ENCODE data around the gene THPO. TPM values are rescaled to one million over a fixed set of nuclear protein-coding genes. Genes with fewer than 3 reads are reported as not detected.

The THPO gene
- total RNA-seq, 1 experiment from 2014 or later = 0.55 TPM

DNA sequence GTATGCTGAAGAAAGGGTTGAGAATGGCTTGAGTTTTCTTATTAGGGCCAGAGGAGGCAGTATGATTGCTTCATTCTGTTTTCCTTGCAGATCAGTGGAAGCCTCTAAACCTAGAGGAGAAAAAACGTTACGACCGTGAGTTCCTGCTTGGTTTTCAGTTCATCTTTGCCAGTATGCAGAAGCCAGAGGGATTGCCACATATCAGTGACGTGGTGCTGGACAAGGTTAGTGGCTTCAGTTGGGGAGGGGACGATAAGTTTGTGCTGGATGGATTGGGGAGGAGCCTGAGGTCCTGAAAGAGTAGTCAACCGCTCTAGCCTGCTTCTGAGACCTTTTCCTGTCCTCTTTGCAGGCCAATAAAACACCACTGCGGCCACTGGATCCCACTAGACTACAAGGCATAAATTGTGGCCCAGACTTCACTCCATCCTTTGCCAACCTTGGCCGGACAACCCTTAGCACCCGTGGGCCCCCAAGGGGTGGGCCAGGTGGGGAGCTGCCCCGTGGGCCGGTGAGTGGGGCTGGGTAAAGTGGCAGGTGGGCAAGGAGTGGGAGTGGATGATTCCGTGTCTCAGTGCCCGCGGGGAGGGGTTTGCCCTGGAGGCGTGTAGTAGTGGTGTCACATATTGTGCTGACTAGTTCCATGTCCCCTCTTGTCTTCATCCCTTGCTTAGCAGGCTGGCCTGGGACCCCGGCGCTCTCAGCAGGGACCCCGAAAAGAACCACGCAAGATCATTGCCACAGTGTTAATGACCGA, 55.1 kb downstream of the THPO start:
- ATAC-seq = no peak
- no peak for DNase-seq (ENCODE audit: low spot score)
- H3K4me3 Mint-ChIP-seq = no peak overlapping the region
- peaks cover 80% of the 10 kb centered on the region for H3K36me3 Mint-ChIP-seq
- no peak for TF ChIP-seq FOXK1 (CRISPR knock-in tag; IDR thresholded peaks at IDR 0.05)
- TF ChIP-seq, protein P1, sequence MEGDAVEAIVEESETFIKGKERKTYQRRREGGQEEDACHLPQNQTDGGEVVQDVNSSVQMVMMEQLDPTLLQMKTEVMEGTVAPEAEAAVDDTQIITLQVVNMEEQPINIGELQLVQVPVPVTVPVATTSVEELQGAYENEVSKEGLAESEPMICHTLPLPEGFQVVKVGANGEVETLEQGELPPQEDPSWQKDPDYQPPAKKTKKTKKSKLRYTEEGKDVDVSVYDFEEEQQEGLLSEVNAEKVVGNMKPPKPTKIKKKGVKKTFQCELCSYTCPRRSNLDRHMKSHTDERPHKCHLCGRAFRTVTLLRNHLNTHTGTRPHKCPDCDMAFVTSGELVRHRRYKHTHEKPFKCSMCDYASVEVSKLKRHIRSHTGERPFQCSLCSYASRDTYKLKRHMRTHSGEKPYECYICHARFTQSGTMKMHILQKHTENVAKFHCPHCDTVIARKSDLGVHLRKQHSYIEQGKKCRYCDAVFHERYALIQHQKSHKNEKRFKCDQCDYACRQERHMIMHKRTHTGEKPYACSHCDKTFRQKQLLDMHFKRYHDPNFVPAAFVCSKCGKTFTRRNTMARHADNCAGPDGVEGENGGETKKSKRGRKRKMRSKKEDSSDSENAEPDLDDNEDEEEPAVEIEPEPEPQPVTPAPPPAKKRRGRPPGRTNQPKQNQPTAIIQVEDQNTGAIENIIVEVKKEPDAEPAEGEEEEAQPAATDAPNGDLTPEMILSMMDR (IDR thresholded peaks at IDR 0.05) = no peak
- TF ChIP-seq MYBL2 (CRISPR knock-in tag; IDR thresholded peaks at IDR 0.05) = no peak
- TF ChIP-seq, protein P2, sequence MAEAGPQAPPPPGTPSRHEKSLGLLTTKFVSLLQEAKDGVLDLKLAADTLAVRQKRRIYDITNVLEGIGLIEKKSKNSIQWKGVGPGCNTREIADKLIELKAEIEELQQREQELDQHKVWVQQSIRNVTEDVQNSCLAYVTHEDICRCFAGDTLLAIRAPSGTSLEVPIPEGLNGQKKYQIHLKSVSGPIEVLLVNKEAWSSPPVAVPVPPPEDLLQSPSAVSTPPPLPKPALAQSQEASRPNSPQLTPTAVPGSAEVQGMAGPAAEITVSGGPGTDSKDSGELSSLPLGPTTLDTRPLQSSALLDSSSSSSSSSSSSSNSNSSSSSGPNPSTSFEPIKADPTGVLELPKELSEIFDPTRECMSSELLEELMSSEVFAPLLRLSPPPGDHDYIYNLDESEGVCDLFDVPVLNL (CRISPR knock-in tag; IDR thresholded peaks at IDR 0.05; ENCODE audit: borderline replicate concordance, low read depth) = no peak
- no peak for TF ChIP-seq GABPB1 (CRISPR knock-in tag; IDR thresholded peaks at IDR 0.05)
- TF ChIP-seq RELA (CRISPR knock-in tag; IDR thresholded peaks at IDR 0.05; ENCODE audit: borderline replicate concordance) = no peak
- TF ChIP-seq ZNF317 (CRISPR knock-in tag; IDR thresholded peaks at IDR 0.05; ENCODE audit: borderline replicate concordance, low read depth) = no peak
- TF ChIP-seq TEAD4 (CRISPR knock-in tag; IDR thresholded peaks at IDR 0.05) = no peak
- no peak for TF ChIP-seq NFYB (CRISPR knock-in tag; conservative IDR thresholded peaks at IDR 0.05; ENCODE audit: low read depth)
- TF ChIP-seq AFF4 (CRISPR knock-in tag; IDR thresholded peaks at IDR 0.05; ENCODE audit: borderline replicate concordance) = no peak
- TF ChIP-seq, protein P3, sequence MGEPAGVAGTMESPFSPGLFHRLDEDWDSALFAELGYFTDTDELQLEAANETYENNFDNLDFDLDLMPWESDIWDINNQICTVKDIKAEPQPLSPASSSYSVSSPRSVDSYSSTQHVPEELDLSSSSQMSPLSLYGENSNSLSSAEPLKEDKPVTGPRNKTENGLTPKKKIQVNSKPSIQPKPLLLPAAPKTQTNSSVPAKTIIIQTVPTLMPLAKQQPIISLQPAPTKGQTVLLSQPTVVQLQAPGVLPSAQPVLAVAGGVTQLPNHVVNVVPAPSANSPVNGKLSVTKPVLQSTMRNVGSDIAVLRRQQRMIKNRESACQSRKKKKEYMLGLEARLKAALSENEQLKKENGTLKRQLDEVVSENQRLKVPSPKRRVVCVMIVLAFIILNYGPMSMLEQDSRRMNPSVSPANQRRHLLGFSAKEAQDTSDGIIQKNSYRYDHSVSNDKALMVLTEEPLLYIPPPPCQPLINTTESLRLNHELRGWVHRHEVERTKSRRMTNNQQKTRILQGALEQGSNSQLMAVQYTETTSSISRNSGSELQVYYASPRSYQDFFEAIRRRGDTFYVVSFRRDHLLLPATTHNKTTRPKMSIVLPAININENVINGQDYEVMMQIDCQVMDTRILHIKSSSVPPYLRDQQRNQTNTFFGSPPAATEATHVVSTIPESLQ (CRISPR knock-in tag; IDR thresholded peaks at IDR 0.05) = no peak
- TF ChIP-seq NR1H2 (CRISPR knock-in tag; IDR thresholded peaks at IDR 0.05) = no peak
- no peak for TF ChIP-seq NFE2L1 (CRISPR knock-in tag; IDR thresholded peaks at IDR 0.05)
- TF ChIP-seq USF1 (CRISPR knock-in tag; IDR thresholded peaks at IDR 0.05) = no peak
- no peak for TF ChIP-seq SP1 (CRISPR knock-in tag; conservative IDR thresholded peaks at IDR 0.05)
- peaks cover 3% of the 10 kb centered on the region; the same call in 1 of the 2 replicates for H3K4me1 Mint-ChIP-seq
- no peaks in the 10 kb centered on the region for H3K27me3 Mint-ChIP-seq (ENCODE audit: low read depth)
- ChIA-PET CTCF (no interaction called here), POLR2A (interaction anchor here (1.5 kb wide), 1 partner anchor 23 kb away, joined by 4 read pairs; no protein-coding TSS in a partner anchor)
- H3K9me3 Mint-ChIP-seq = no peaks in the 10 kb centered on the region
- H3K27ac Mint-ChIP-seq = no peak overlapping the region

Other genes starting within 250 kb of the THPO start
- 36.6 to 42.3 TPM (median 38.0 TPM) in 3 replicates for gene EIF2B5, start 242.8 kb downstream of the THPO start, total RNA-seq (2021)
- gene DVL3, start 222.8 kb downstream of the THPO start, total RNA-seq (2021) = 64.5 to 76.2 TPM (median 66.5 TPM) in 3 replicates
- gene AP2M1, start 203.4 kb downstream of the THPO start, total RNA-seq (2021) = 370 to 399 TPM (median 383 TPM) in 3 replicates
- gene ABCF3, start 192.0 kb downstream of the THPO start, total RNA-seq (2021) = 49.7 to 63.6 TPM (median 50.0 TPM) in 3 replicates
- 0.44 to 0.57 TPM (median 0.55 TPM) in 3 replicates for gene VWA5B2, start 148.6 kb downstream of the THPO start, total RNA-seq (2021)
- gene ALG3, start 129.2 kb downstream of the THPO start, total RNA-seq (2021) = 57.3 to 60.0 TPM (median 58.7 TPM) in 3 replicates
- 11.3 to 11.8 TPM (median 11.4 TPM) in 3 replicates for gene EEF1AKMT4, start 128.5 kb downstream of the THPO start, total RNA-seq (2021)
- gene CAMK2N2, start 116.7 kb downstream of the THPO start, total RNA-seq (2021) = 10.5 to 13.1 TPM (median 11.5 TPM) in 3 replicates
- gene ECE2, start 102.2 kb downstream of the THPO start, total RNA-seq (2021) = 0.46 to 1.2 TPM (median 0.64 TPM) in 3 replicates
- gene PSMD2, start 79.0 kb downstream of the THPO start, total RNA-seq (2021) = 303 to 359 TPM (median 320 TPM) in 3 replicates
- 411 to 557 TPM (median 439 TPM) in 3 replicates for gene EIF4G1, start 63.6 kb downstream of the THPO start, total RNA-seq (2021)
- gene FAM131A, start 40.6 kb downstream of the THPO start, total RNA-seq (2021) = 20.3 to 23.0 TPM (median 20.4 TPM) in 3 replicates
- gene CLCN2, start 16.6 kb downstream of the THPO start, total RNA-seq (2021) = 15.7 to 22.6 TPM (median 17.0 TPM) in 3 replicates
- 117 to 133 TPM (median 118 TPM) in 3 replicates for gene POLR2H, start 16.5 kb downstream of the THPO start, total RNA-seq (2021)
- 1.3 to 2.7 TPM (median 1.8 TPM) in 3 replicates for gene CHRD, start 1.8 kb upstream of the THPO start, total RNA-seq (2021)
- gene EPHB3, start 183.6 kb upstream of the THPO start, total RNA-seq (2021) = 5.3 to 11.4 TPM (median 6.3 TPM) in 3 replicates